ENCODE results near the gene DMBX1. TPM values are rescaled to one million over a fixed set of nuclear protein-coding genes. Genes with fewer than 3 reads are reported as not detected.

DMBX1 gene
- total RNA-seq, 1 experiment from 2014 or later: 2.3 TPM

- Histone ChIP-seq H4K20me1 (ENCODE audit: control insufficient read depth, insufficient read depth, insufficient read length) (no peaks in the 10 kb centered on the region), H3K14ac (ENCODE audit: insufficient read depth, low read length) (no peak overlapping the region), H3K27me3 (ENCODE audit: insufficient read depth, low read length) (peaks cover 72% of the 10 kb centered on the region), H2BK120ac (ENCODE audit: low read depth, low read length, poor library complexity, severe bottlenecking) (no peak overlapping the region), H2BK15ac (ENCODE audit: low read depth, low read length) (no peak overlapping the region), H4K8ac (replicated peaks; ENCODE audit: insufficient read length, low read depth, low read length) (no peak overlapping the region), H3K23me2 (ENCODE audit: insufficient read length, low read depth, low read length, poor library complexity, severe bottlenecking) (peaks cover 18% of the 10 kb centered on the region), H3K4me2 (ENCODE audit: insufficient read depth, insufficient read length, low read length) (peak overlapping the region; percentile 1), H3K4me1 (ENCODE audit: insufficient read depth, low read length) (no peaks in the 10 kb centered on the region), H3K56ac (ENCODE audit: insufficient read length, low read depth, low read length) (no peak overlapping the region), H4K5ac (ENCODE audit: insufficient read length, low read depth, low read length) (no peak overlapping the region), H3T11ph (ENCODE audit: low read length) (no peak overlapping the region), H2BK20ac (ENCODE audit: low read depth, low read length, poor library complexity, severe bottlenecking) (no peak overlapping the region), H3K18ac (ENCODE audit: insufficient read length, low read depth, low read length) (no peak overlapping the region), H2AFZ (ENCODE audit: low read length) (no peak overlapping the region), H3K79me2 (ENCODE audit: insufficient read depth, low read length) (no peaks in the 10 kb centered on the region), H3K23ac (ENCODE audit: insufficient read length, low read depth, low read length) (no peak overlapping the region), H3K9me3 (ENCODE audit: control insufficient read depth, low read depth, low read length) (no peaks in the 10 kb centered on the region), H2AK5ac (ENCODE audit: insufficient read length, low read length) (no peak overlapping the region), H4K91ac (ENCODE audit: insufficient read length, low read depth, low read length) (no peak overlapping the region), H3K4ac (ENCODE audit: low read depth, low read length) (no peak overlapping the region), H3K79me1 (ENCODE audit: insufficient read depth, low read depth, low read length, poor library complexity, severe bottlenecking) (no peaks in the 10 kb centered on the region), H2BK5ac (ENCODE audit: insufficient read length, low read length) (no peak overlapping the region), H3K9ac (ENCODE audit: extremely low read depth, insufficient read length, low read length) (no peak overlapping the region), H2BK12ac (ENCODE audit: insufficient read length, low read depth, low read length) (no peak overlapping the region), H3K27ac (ENCODE audit: insufficient read length, low read depth, low read length) (no peak overlapping the region)
- Mint-ChIP-seq H3K27ac (no peak overlapping the region), H3K9me3 (no peaks in the 10 kb centered on the region; a peak in 2 of 5 replicates), H3K36me3 (ENCODE audit: insufficient read depth in 1 of 3, low read depth in 3 of 3) (no peaks in the 10 kb centered on the region), H3K4me3 (peak overlapping the region in 1 of 2 experiments; percentile 67; a peak in 2 of 5 replicates), H3K4me1 (peaks cover 34 to 59% of the 10 kb centered on the region in 2 experiments), H3K27me3 (ENCODE audit: low read depth) (peaks cover 97% of the 10 kb centered on the region)
- TF ChIP-seq CTCF (conservative IDR thresholded peaks at IDR 0.05): no peak
- WGBS (ENCODE audit: extremely low coverage, insufficient read length, low lambda C conversion rate): no CpG with 5 or more reads among the region's 20 CpGs
- DNase-seq: peak; percentile 80
Measured at GRCh38 chr1:46492871-46493270, 3.2 kb downstream of the DMBX1 start.
